NCI-H748 (cell line): ENCODE results near the gene CSHL1.
"Not testable (repeated sequence)": the region's sequence is repeated elsewhere in the genome, so short reads cannot be mapped to it uniquely, and the experiment has no call there.

Experiments
- DNase-seq: peaks from one replicate; lab custom pipeline; 2025; ENCODE audit not compliant: unreplicated experiment; lab: John Stamatoyannopoulos, UW

The CSHL1 gene

DNA sequence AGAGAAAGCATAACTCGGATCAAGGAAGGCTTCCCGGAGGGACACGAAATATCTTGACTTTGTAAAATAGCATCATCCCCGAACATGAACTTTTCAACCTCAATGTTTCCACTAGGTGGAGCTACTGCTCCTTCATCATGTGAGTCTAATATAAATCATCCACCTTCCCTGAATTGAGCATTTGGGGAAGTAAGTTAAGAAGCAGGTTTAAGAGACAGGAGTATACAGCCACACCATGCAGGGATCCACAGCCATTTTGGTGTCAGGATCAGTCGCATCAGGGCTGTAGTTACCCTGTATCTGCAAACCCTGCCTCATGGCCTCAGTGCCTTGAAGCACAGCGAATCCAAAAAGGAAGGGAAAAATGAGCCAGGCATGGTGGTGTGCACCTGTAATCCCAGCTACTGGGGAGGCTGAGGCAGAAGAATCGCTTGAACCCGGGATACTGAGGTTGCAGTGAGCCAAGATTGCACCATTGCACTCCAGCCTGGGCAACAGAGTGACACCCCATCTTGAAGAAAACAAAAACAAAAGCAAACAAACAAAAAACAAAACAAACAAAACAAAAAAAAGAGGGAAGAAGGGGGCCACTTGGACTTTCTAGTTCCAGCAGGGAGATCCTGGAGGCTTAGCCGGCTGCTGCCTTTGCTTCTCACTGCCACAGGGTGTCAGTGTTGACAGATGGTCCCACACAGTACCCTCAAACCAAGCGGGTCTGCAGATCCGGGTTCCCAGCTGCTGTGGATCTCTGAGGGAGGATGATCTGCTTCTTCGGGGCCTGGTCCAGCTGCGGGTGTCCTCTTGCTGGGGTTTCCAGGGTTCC is 21.8 kb downstream of the CSHL1 start:
- peak; percentile 38 for DNase-seq

DNA sequence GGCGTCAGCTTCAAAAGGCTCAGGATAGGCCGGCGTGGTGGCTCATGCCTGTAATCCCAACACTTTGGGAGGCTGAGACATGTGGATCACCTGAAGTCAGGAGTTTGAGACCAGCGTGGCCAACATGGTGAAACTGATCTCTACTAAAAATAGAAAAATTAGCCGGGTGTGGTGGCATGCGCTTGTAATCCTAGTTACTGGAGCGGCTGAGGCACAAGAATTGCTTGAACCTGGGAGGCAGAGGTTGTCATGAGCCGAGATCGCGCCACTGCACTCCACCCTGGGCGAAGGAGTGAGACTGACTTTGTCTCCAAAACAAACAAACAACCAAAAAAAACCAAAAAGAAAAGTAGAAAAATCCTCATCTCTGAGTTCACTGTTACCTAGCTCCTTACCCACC is 25.9 kb downstream of the CSHL1 start:
- not testable (repeated sequence) for DNase-seq

DNA sequence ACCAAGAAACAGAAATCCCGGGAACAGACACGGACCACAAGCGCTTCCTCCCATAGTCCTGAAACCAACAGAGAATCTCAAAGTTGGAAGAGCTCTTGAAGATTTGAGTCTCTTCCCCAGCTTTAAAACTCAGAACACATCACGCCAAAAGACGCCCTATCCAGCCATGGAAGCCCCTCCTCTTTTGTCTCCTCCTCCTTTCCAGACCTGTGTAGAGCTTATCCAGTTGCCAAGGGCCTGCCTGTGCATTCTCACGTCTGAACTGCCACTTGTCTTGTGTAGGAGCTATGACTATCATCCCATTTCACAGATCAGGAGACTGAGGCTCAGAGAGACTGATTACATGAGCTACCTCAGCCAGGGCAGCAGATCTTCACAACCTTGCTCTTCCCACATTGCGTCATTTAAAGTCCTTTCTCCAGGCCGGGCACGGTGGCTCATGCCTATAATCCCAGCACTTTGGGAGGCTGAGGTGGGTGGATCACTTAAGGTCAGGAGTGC is 28.4 kb downstream of the CSHL1 start:
- not testable (repeated sequence) for DNase-seq

DNA sequence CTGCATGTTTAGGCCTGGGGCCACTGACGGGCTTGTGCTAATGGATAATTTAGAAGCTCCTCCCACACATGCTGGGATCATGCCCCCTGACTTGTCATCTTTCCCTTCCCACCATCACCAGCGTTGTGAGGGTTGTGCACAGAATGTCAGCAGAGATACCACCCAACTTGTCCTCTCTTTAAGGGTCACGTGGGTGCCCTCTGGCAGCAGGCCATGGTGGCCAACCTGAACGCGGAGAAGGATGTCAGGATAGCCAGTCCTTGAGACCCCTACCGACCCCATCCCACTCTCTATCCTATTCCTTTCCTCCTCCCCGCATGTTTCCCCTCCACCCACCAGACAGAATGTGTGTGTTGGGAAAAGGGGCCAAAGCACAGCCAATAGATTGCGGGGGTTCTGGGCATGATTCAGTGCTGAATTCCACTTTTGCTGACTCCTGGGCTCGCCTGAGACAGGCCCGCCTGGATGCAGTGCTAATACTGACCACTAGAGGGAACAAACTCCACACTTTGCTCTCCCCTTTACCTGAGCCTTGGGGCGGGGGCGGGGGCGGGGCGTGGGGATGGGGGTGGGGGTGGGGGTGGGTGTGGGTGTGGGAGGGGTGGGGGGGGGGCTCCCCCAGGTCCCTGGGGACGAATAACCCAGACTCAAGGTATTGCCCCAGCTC is 29.0 kb downstream of the CSHL1 start, which contains the start of gene GH2:
GH2 (minus strand) TSS at position 10 of the 667 bp plus-strand sequence. CDS start 143 bp downstream, outside the sequence.
- peak; percentile 34 for DNase-seq

DNA sequence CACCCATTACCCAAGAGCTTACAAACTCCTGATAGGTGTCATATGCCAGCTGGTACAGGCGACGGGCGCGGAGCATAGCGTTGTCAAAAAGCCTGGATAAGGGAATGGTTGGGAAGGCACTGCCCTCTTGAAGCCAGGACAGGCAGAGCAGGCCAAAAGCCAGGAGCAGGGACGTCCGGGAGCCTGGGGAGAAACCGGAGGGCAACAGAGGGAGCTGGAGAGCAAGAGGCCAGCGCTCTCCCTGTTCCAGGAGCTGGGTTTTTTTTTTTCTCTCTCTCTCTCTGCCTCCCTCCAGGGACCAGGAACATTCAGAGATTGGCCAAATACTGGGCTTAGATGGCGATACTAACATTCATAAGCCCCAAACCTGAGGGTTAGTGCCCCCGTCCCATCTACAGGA is 29.7 kb downstream of the CSHL1 start:
- not testable (repeated sequence) for DNase-seq

DNA sequence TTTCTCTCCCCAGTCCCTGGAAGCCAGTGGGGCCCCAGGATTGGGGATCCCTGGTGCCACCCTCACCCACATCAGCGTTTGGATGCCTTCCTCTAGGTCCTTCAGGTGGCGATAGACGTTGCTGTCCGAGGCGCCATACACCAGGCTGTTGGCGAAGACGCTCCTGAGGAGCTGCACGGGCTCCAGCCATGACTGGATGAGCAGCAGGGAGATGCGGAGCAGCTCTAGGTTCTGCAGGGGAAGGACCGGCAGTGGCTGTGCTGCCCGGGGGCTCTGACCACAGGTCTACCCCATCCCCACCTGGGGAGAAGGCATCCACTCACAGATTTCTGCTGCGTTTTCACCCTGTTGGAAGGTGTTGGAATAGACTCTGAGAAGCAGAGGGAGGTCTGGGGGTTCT is 30.4 kb downstream of the CSHL1 start:
- DNase-seq = no peak

DNA sequence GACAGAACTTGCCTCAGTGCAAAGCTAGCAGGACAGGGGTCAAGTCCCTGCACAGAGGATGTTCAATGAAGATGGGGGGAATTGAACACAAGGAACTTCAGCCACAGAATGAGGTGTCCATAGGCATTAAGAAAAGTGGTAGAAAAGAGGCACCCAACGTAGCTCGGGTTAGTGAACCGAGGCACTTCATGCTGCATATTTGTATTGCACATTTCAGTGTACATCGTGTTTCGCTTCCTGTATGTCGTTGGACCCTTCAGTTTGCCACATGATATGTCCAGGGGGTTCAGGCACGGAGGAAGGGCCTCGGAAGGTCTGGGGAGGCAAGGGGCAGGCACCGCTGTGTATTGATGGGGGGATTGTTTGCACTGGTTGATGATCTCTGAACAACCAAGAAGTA is 32.6 kb downstream of the CSHL1 start:
- not testable (repeated sequence) for DNase-seq

DNA sequence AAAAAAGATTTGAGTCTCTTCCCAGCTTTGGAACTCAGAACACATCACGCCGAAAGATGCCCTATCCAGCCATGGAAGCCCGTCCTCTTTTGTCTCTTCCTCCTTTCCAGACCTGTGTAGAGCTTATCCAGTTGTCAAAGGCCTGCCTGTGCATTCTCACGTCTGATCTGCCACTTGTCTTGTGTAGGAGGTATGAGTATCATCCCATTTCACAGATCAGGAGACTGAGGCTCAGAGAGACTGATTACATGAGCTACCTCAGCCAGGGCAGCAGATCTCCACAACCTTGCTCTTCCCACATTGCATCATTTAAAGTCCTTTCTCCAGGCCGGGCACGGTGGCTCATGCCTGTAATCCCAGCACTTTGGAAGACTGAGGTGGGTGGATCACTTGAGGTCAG is 36.4 kb downstream of the CSHL1 start:
- DNase-seq = not testable (repeated sequence)

DNA sequence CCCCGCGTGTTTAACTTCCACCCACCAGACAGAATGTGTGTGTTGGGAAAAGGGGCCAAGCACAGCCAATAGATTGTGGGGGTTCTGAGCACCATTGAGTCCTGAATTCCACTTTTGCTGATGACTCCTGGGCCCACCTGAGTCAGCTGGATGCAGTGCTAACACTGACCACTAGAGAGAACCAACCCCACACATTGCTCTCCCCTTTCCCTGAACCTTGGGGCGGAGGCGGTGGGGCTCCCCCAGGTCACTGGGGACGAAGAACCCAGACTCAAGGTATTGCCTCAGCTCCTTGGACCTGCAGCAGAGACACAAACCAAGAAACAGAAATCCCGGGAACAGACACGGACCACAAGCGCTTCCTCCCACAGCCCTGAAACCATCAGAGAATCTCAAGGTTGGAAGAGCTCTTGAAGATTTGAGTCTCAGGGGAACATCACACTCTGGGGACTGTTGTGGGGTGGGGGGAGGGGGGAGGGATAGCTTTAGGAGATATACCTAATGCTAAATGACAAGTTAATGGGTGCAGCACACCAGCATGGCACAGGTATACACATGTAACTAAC is 36.9 kb downstream of the CSHL1 start:
- DNase-seq = not testable (repeated sequence)

DNA sequence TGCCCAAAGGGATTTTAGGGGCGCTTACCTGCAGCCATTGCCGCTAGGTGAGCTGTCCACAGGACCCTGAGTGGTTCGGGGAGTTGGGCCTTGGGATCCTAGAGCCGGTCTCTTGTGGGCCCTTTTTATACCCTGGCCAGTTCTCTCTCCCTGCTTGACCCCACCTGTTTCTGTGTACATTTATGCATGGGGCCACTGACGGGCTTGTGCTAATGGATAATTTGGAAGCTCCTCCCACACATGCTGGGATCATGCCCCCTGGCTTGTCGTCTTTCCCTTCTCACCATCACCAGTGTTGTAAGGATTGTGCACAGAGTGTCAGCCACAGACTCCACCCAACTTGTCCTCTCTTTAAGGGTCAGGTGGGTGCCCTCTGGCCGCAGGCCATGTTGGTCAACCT is 37.5 kb downstream of the CSHL1 start, which contains the start of gene CSH2:
CSH2 (minus strand) TSS at position 101 of the 400 bp plus-strand sequence; CDS start at position 38, 63 bp downstream.
- not testable (repeated sequence) for DNase-seq

DNA sequence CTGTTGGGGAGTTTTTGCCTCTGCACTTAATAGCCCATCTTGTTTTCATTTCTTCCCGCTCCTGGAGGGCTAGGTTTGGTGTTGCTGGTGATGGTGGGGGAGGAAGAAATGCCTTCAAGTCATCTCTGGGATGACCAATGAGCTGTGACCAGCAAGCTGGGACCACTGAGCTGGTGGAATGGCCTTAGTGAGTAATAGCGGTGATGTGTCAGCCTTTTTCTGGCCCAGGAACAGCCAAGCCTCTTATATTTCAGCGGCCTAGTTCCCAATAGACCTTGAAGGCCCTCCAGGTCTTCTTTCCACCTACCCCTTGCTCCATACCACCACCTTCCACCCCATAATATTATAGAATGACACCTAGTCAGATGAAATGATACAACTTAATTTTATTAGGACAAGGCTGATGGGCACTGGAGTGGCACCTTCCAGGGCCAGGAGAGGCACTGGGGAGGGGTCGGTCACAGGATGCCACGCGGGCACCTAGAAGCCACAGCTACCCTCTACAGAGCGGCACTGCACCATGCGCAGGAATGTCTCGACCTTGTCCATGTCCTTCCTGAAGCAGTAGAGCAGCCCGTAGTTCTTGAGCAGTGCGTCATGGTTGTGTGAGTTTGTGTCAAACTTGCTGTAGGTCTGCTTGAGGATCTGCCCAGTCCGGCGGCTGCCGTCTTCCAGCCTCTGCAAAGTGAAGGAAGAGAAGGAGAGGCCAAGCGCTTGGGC is 39.3 kb downstream of the CSHL1 start:
- DNase-seq = not testable (repeated sequence)

DNA sequence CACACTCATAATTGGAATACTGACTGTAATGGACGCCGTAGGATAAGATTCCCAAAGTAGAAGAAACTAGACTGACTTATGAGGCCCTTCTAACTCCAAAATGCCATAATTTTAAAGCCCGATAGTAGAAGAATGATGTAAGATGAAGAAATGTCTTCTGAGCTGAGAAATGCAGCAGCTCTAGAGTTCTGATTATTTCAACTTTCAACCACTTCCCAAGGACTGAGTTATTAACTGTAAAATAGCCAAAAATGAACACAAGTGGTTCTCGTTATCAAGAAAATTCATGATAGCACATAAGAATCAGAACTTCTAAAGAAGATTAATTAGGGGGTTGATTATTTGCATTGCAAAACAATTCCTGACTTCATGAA is 40.8 kb downstream of the CSHL1 start:
- not testable (repeated sequence) for DNase-seq

DNA sequence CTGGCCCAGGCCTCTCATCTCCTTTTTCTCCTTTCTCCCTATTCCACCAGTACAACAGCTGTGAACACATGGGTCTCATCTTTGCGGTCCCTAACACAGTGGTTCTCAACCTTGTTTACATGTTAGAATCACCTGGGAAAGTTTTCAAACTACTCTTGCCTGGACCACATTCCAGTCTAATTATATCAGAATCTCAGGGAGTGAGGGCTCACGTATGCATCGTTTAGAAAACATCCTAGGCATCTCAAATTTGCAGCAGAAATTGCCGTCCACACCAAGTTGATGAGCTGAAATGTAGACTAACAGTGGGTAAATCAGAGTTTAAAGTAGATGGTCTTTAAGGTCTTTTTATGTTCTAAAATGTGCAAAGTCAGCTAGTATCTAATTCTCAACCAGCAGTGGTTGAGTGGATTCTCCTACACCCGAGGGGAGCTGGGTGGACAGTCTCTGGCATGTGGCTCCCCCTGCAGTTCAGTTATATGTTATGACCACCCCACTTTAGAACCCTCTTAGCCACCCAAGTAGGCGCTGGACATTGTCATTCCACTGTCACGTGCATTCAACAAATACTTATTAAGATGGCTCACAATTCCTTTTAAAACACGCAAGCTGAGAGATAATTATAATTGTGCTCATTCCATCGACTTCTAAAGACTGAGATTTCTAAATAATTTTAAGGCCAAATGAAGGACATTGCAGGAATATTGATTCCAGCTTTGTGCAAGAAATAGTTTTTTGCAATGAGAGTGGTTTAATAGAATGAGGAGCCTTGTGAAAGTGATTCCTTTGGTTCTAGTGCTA is 41.4 kb downstream of the CSHL1 start:
- not testable (repeated sequence) for DNase-seq

DNA sequence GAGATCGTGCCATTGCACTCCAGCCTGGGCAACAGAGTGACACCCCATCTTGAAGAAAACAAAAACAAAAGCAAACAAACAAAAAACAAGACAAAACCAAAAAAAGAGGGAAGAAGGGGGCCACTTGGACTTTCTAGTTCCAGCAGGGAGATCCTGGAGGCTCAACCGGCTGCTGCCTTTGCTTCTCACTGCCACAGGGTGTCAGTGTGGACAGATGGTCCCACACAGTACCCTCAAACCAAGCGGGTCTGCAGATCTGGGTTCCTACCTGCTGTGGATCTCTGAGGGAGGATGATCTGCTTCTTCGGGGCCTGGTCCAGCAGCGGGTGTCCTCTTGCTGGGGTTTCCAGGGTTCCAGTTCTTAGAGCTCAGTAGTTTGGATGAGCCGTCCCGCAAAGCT is 44.4 kb downstream of the CSHL1 start:
- DNase-seq = not testable (repeated sequence)
